ENCODE results near the gene PGBD2.
"Not testable (repeated sequence)": the region's sequence is repeated elsewhere in the genome, so short reads cannot be mapped to it uniquely, and the experiment has no call there.

Gene PGBD2

GRCh38 chr1:248906009-248906752 lies at the start of gene PGBD2:
TSS of gene PGBD2 (plus strand) at chr1:248906235. CDS start at chr1:248913863, 7,628 bp downstream.
- peak; percentile 75 to 77 for DNase-seq

GRCh38 chr1:248857201-248857600 lies 48.8 kb upstream of the PGBD2 start:
- no peak for DNase-seq

- no peak for DNase-seq
Observed at GRCh38 chr1:248857749-248858095, 48.3 kb upstream of the PGBD2 start.

GRCh38 chr1:248858096-248858890 lies 47.7 kb upstream of the PGBD2 start:
- peak; percentile 69 to 72 for DNase-seq

GRCh38 chr1:248858891-248859889 lies 46.8 kb upstream of the PGBD2 start, which contains the start of gene ZNF692:
TSS of gene ZNF692 (minus strand) at chr1:248859085. CDS start at chr1:248858309, 776 bp downstream.
- DNase-seq = peak; percentile 91 to 93

- no peak for DNase-seq
Observed at GRCh38 chr1:248860007-248860406, 46.0 kb upstream of the PGBD2 start.

- no peak for DNase-seq
Observed at GRCh38 chr1:248861616-248862015, 44.4 kb upstream of the PGBD2 start.

GRCh38 chr1:248862695-248862997 lies 43.4 kb upstream of the PGBD2 start:
- DNase-seq = no peak

GRCh38 chr1:248862998-248863881 lies 42.8 kb upstream of the PGBD2 start:
- peak; percentile 68 to 71 for DNase-seq

- DNase-seq = no peak
Observed at GRCh38 chr1:248871837-248872401, 34.1 kb upstream of the PGBD2 start.

- peak; percentile 25 to 60 for DNase-seq
Observed at GRCh38 chr1:248872752-248873408, 33.2 kb upstream of the PGBD2 start.

GRCh38 chr1:248873409-248873992 lies 32.5 kb upstream of the PGBD2 start:
- peak; percentile 88 to 90 for DNase-seq

- DNase-seq = peak; percentile 78 to 83
Observed at GRCh38 chr1:248873993-248874533, 32.0 kb upstream of the PGBD2 start.

- DNase-seq = no peak
Observed at GRCh38 chr1:248881261-248881660, 24.8 kb upstream of the PGBD2 start.

GRCh38 chr1:248882427-248882826 lies 23.6 kb upstream of the PGBD2 start:
- DNase-seq = not testable (repeated sequence)

GRCh38 chr1:248884632-248885295 lies 21.3 kb upstream of the PGBD2 start:
- no peak for DNase-seq

- DNase-seq = no peak
Observed at GRCh38 chr1:248885646-248886045, 20.4 kb upstream of the PGBD2 start.

- no peak for DNase-seq
Observed at GRCh38 chr1:248886237-248886895, 19.7 kb upstream of the PGBD2 start.

- DNase-seq = not testable (repeated sequence)
Observed at GRCh38 chr1:248889914-248890243, 16.2 kb upstream of the PGBD2 start.
